HG02759 (cell line): ENCODE results near the gene CCNF.
"Not testable (repeated sequence)": the region's sequence is repeated elsewhere in the genome, so short reads cannot be mapped to it uniquely, and the experiment has no call there.

Source experiments
- ATAC-seq: cut with Tn5 transposase; IDR thresholded peaks from one replicate; pipeline ENCODE4 v1.9.1; 2021; ENCODE audit warnings: mild to moderate bottlenecking, moderate library complexity; ENCODE audit not compliant: unreplicated experiment

The CCNF gene

DNA sequence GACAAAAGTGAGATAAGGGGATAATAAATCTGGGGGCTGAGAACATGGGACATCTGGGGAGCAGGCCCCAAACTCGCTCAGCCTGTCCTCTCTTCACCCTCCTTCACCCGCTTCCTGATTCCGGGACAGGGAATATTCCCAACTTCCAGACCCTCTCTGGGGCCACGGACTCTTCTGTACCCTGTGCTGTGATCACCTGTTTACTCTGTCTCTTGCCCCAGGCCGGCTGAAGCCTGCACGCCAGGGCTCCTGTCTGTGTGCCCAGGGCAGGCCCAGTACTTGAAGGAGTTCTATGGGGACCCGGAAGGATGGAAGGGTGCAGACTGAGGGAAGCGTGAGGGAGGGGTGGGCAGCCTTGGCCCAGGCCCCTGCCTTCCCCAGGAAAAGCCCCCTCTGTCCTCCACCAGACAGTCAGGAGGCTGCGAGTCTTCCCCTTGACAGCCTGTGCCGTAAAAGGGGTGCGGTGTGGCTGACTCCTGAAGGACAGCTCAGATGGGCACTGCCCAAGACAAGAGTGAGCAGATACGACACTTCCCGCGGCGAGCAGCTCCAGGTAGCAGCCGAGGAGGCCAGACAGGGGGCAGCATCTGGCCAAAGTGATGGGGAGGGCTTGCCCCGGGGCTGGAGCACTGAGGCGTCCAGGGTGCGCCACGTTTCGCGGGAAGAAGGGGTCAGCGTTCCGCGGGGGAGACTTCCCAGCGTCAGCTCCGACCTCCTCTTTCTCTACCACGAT is 1.0 kb upstream of the CCNF start:
- peak; percentile 5 for ATAC-seq

DNA sequence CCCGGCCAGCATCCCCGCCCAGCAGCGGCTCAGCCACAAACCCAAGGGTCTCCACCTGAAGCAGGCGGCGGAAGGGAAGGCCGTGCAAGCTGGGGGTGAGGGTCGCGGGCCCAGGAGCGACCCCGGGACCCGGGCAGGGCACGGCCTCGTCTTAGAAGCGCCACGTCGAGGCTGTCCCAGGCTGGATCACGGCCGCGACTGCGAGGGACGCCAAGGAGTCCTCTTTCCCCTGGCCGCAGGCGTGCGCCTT is 538 bp upstream of the CCNF start:
- ATAC-seq, result peak; percentile 24

DNA sequence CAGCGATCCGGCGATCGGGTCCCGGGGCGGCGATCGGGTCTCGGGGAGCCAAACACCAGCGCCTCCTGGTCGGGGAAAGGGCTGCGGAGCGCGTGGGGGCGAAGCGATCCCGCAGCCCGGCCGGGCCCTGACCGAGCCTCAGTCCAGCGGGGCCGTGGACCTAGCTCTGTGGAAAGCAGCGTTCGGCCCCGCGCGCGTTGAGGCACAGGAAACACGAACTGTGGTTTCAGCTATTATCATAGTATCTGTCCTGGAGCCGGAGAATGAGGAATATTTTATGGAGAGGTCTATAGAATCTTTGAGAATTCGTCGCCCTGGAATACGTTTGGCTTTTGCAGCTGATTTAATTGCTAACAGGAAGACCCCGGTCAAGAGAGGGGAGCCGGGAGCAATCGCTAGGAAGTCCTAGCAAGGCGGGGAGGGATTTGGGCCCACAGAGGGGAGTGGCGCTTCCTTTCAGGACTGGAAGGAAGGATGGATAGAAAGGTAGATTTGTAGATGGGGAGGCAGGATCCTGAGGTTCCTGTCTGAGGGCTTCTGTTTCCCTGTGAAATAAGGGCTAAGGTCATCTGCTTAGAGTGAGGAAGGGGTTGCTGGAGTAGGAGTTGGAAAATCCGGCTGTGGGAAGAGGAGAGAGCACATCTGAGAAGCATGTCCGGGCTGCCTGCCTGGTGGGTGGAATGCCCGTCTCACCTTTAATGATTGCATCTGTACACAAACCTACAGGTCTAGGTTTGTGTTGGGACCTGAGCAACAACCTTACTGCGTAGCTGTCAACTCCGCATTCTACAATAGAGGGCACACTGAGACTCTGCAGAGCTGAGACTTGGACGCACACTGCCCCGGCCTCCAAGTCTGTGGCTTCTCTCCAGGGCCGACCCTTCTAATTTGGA is 770 bp downstream of the CCNF start:
- ATAC-seq, result no peak

DNA sequence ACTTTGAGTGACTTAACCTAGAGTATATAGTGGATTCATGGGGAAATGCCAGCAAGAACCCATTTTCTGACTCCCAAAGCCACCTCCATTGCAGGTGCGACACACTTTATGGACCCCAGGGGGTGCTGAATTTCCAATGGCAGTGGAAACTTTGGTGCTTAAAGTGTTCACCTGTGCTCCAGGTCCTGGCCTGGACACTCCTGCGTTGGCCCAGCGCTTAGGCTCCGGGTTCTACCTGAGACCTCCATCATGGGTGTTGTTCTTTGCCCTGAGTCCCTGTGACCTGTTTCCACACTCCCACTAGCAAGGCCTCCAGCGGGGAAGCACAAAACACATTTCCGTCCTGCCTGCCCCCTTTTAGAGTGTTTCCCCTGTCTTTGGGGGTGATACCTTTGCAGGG is 3.0 kb downstream of the CCNF start:
- no peak for ATAC-seq

DNA sequence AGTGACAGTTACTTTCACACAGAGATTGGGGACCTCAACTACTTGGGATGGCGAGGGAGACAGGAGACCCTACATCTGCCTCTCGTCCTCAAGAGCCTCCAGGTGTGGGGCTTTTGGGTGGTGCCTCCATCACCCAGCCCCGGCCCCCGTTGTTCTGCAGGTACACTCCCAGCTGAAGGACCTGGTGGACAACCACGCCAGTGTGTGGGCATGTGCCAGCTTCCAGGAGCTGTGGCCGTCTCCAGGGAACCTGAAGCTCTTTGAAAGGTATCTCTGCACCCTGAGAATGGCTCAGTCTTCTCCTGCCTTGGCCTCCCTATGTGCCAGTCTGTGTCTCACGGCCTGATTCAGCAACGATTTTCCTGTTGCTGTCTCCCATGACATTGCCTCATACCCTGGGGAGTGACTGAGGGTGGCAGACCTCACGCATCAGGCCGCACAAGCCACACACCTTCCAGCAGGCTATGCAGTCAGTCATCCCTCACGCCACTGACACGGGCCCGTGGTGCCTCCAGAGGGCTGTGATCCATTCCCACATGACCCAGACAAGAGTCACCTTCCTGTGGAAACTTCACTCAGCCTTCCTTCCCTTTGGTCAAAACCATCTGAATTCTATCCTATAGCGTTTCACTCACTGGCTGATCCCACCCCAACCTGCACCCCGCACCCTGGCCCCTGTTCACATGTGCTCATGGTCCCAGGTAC is 3.7 kb downstream of the CCNF start:
- no peak for ATAC-seq

DNA sequence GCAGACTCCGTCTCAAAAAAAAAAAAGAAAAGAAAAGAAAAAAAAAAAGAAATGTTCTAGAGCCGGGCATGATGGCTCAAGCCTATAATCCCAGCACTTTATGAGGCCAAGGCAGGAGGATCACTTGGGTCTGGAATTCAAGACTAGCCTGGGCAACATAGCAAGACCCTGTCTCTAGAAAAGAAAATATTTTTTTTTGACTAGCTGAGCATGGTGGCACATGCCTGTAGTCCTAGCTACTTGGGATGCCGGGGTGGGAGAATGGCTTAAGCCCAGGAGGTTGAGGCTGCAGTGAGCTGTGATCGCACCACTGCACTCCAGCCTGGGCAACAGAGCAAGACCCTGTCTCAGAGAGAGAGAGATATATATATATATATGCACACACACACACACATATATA is 6.0 kb downstream of the CCNF start:
- ATAC-seq, result not testable (repeated sequence)

DNA sequence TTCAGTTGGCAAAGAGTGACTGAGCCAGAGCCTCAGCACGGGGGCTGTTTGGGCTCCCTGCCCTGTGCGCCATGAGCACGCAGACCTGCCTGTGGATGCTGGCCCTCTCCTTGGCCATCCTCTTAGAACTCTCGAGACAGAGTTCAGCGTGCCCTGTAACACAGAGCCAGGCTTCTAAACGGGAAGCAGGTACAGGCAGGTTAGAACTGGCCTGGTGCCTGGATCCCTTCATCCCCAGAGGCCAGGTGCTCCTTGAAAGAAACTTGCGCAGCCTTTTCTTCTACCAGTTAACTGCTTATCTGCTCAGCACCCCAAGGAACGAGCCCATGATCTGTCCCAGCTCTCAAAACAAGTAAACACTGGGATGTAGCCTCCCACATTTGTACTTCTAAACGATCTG is 6.9 kb downstream of the CCNF start:
- no peak for ATAC-seq

DNA sequence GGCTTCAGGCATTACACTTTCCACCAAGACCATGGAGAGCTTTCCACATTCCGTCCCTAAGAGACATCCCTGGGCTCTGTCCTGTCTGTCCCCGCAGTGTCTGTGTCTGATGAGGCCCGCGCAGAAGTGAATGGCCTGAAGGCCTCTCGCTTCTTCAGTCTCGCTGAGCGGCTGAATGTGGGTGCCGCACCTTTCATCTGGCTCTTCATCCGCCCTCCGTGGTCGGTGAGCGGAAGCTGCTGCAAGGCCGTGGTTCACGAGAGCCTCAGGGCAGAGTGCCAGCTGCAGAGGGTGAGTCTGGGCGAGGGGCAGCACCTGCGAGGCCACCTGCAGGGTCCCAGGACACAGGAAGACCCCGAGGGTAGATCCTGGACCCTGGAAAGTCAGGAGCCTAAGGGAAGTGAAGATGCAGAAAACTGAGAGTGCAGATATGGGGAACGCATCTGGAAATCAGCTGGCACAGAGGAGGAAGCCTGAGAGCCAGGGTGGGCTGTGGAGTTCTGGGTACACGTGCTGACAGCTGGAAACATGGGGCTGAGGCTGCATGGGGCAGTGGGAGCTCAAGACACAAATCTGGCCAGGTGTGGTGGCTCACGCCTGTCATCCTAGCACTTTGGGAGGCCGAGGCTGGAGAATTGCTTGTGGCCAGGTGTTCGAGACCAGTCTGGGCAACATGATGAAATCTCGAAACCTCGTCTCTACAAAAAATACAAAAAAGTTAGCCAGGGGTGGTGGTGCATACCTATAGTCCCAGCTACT is 8.0 kb downstream of the CCNF start:
- ATAC-seq, result no peak

DNA sequence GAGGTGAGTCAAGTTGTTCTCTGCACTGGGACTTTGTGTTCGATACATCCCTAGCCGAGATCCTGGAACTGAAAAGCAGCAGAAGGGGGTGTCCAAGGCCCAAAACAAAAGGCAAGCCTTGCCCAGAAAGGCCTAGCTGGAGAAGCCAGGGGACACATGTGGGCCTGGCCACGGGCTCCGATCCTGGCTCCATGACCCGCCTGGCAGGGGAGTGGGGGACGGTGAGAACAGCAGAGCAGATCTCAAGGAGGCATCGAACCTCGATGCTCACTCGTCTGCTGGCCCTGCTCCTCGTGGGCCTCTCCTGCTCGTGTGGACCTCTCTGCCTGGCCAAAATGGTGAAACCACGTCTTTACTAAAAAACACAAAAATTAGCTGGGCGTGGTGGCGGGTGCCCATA is 8.9 kb downstream of the CCNF start:
- ATAC-seq, result no peak

DNA sequence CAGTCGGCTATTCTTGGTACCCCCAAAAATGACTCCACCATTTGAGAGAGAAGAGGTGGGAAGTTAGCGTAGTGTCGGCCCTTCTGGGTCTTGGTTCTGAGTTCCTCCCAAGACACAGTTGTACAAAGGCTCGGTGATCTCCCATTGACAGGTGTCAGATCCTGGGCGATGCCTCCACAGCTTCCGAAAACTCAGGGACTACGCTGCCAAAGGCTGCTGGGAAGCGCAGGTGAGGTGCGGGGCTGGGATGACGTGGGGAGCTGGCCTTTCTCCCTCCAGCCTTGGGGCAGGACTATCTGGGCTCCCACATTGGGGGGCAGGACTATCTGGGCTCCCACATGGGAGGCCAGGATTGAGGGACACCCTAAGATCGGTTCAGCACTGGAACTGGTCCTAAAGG is 10.4 kb downstream of the CCNF start:
- ATAC-seq, result no peak

DNA sequence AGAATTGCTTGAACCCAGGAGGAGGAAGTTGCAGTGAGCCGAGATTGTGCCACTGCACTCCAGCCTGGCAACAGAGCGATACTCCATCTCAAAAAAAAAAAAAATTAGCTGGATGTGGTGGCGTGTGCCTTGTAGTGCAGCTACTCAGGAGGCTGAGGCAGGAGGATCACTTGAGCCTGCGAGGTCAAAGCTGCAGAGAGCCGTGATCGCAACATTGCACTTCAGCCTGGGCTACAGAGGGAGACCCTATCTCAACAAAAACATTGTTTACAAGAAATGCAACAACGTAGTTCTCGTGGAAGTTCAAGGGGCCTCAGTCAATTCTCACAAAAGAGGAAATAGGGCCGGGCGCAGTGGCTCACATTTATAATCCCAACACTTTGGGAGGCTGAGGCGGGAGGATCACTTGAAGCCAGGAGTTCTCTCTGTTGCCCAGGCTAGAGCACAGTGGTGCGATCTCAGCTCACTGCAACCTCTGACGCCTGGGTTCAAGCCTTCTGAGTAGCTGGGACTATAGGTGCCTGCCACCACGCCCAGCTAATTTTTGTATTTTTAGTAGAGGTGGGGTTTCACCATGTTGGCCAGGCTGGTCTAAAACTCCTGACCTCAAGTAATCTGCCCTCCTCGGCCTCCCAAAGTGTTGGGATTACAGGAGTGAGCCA is 12.0 kb downstream of the CCNF start:
- ATAC-seq, result not testable (repeated sequence)

DNA sequence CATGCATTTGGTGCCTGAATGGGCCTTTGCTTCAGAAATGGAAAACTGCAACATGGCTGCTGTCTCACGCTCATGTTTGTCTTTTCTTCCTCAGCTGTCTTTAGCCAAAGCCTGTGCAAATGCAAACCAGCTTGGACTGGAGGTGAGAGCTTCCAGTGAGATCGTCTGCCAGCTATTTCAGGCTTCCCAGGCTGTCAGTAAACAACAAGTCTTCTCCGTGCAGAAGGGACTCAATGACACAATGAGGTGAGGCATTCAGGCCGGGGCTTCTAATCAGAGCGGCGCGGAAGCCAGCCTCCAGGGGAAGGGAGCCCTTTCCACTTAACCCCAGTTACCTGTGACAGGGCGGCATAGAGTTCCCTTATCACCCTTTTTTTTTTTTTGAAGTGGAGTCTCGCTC is 14.3 kb downstream of the CCNF start:
- no peak for ATAC-seq

DNA sequence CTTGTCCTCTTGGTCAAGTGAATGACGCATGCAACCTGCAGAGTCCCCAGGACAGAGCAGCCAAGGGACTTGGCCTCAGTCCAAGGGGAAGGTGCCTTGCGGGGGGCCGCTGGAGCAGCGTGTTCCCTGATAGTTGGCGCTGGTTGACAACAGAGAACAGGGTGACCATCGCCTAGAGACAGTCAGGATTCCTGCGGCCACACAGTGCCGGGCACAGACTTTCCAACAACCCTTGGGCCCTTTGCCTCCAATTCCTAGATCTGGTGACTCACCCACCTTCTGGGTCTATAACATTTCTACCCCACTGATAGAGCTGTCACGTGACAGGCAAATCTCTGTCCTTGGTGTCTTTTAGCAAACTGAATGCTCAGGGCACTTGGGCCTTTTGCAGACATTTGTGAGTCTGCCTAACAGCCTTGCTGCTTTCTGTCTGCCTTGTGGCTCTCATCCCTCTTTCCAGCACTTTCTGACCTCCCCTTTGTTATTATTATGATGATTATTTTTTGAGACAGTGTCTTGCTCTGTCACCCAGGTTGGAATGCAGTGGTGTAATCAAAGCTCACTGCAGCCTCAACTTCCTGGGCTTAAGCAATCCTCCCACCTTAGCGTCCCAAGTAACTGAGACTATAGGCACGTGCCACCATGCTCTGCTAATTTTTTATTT is 18.8 kb downstream of the CCNF start:
- no peak for ATAC-seq

DNA sequence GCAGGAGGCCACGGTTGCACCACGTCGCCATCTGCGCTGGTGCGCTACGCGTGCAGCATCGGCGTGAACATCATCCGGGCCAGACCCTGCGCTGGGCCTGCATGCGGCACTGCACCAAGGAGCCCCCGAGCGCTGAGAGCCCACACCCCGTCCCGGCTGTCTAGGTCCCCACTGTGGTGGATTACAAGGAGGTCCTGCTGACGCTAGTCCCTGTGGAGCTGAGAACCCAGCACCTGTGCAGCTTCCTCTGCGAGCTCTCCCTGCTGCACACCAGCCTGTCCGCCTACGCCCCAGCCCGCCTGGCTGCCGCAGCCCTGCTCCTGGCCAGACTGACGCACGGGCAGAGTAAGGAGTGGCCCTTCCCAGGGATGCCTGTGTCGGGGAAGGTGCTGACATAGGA is 19.9 kb downstream of the CCNF start:
- no peak for ATAC-seq

DNA sequence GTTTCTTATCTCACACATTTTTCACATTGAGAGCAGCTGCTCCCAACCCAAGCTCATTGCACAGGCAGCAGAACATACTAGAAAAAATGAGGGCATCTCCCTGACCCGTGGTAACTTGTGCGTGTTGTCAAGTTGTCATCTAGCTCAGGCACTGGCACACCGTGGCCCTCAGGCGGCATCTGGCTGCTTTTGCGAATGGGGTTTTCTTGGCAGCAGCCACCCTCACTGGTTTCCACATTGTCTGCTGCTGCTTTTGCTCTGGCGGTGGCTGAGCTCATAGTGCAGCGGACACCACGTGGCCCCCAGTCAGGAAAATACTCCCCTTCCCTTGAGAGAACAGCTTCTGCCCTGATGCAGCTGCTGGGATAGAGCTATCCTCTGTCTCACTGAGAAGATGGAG is 21.3 kb downstream of the CCNF start:
- no peak for ATAC-seq

DNA sequence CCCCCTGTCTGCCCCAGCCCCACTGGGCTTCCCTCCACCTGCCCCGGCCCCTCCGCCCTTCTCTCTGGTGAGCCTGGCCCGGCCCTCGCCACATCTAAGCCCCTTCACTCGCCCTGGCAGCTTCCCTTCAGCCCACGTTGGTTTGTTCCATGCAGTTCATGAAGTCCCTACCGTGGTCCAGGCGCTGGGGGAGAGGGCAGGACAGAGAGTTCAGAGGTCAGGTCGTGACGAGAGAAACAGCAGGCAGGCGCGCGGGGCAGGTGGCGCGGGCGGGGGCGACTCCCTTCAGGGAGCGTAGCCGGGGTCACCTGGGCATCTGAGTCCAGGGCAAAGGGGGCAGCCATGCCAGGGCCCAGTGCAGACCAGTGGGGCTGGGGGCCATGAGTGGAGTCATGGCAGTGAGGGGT is 21.7 kb downstream of the CCNF start:
- ATAC-seq, result no peak

DNA sequence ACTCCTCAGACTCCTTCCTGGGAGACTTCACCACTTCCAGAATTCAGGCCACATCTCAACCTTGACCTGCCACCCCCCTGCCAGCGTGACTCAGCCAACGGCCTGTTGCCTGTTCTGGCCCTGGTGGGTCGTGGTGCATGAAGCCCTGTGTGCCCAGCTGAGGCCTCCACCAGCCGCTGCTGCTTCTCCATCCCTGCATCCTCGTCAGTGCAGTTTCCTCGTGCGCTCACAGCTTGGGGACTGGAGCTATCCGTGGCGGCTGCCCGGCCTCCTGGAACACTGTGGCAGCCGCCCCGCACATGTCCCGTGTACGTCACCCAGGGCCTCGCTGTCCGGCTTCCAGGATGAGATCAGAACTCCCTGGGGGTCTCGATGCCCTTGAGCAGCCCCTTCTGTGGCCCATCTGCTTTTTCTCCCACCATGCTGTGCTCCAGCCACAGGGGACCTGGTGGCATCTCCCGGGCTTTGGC is 22.6 kb downstream of the CCNF start:
- no peak for ATAC-seq

DNA sequence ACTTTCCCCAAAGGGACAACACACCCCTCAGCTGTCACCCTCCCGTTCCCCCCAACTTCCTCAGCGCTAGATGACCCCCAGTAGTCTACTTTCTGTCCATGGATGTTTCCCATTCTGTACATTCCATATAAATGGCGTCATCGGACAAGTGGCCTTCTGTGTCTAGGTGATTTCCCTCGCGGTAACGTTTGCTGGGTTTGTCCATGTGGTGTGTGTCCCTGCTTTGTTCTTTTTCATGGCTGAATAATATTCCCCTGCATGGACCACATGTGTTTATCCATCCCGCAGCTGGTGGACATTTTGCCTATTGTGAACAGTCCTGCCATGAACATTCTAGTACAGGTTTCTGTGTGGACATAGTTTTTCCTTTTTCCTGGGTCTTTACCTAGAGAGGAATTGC is 23.4 kb downstream of the CCNF start:
- no peak for ATAC-seq

DNA sequence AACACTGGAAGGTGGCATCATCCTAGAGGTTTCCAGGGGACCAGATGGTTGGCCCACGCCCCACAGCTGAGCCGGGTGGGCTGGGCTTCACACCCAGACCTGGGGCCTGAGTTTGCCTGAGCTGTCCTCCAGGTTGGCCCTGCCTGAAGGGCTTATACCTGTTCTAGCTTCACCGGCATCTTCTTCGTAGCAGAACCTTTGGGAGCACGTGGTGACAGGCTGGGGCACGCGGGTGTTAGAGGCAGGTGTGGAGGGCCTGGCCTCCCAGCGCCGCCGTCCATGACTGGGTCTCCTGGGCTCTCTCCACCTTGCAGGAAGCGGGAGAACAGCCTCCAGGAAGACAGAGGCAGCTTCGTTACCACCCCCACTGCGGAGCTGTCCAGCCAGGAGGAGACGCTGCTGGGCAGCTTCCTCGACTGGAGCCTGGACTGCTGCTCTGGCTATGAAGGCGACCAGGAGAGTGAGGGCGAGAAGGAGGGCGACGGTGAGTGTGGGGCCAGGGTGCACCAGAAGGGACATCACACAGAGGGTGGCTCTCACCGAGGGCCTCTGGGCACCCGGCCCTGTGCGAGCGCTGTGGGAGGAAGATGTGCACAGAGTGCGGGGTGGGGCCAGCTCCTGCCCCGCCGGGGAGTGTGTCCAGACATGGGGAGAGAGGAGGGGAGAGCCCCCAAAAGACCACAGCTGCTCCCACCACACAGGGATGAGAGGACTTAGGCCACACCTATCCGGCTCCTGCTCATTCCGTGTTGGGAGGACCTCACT is 26.0 kb downstream of the CCNF start:
- ATAC-seq, result no peak
